Upper lobe of left lung (tissue), 4 donors: Measurements from ENCODE around the gene LRP11.
"Not testable (repeated sequence)": the region's sequence is repeated elsewhere in the genome, so short reads cannot be mapped to it uniquely, and the experiment has no call there.

Source experiments
- CTCF ChIP-seq, 6 experiments: fragments of 450-650 bp in 4 of 6; fragments of 200-600 bp in 2 of 6; sonication (generic) in 2 of 6; IDR thresholded peaks; one replicate each; pipeline ENCODE4 v1.5.1; 2016 to 2019; ENCODE audit warnings: antibody characterized with exemption in 6 of 6
- POLR2A ChIP-seq, 4 donors: fragments of 450-650 bp; IDR thresholded peaks; one replicate each; pipeline ENCODE4 v1.5.1; 2016 to 2017; ENCODE audit warnings: antibody characterized with exemption in 4 of 4, mild to moderate bottlenecking in 2 of 4
- POLR2AphosphoS5 ChIP-seq, 2 donors: sonication (generic); formaldehyde crosslinking; IDR thresholded peaks; one replicate each; pipeline ENCODE4 v1.5.1; 2017; ENCODE audit warnings: antibody characterized with exemption in 2 of 2

GRCh38 chr6:149891864-149892263 is 27.7 kb upstream of the LRP11 start:
- not testable (repeated sequence) for TF ChIP-seq POLR2A, CTCF, POLR2AphosphoS5 (IDR thresholded peaks at IDR 0.05)
